ENCODE results near the gene BCL6B. TPM values are rescaled to one million over a fixed set of nuclear protein-coding genes. Genes with fewer than 3 reads are reported as not detected.

BCL6B gene
- total RNA-seq, 2 experiments from 2014 or later, result 1.2 to 2.4 TPM

DNA sequence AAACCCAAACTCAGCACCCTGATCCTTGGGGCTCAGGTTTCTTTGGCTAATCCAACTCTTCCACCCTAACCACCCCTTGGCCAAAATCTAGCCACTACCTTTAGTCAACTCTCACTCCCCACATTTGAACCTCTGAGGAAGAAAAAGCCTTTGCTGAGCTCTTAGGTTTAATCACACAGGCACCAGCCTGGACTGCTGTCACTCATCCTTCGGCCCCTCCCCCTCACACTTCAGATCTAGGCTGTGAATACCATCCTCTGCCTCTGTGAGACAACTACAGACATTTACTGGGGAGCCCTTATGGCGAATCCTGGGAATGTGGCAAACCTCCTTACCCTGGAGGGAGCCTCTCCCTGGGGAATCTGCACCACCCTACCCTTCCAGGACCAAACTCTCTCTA, 15.7 kb upstream of the BCL6B start:
- Mint-ChIP-seq H3K36me3 (ENCODE audit: low read depth) (peaks cover 9% of the 10 kb centered on the region), H3K27ac (peak overlapping the region; percentile 4), H3K4me1 (ENCODE audit: low read depth) (peaks cover 36% of the 10 kb centered on the region), H3K27me3 (no peaks in the 10 kb centered on the region), H3K9me3 (no peaks in the 10 kb centered on the region), H3K4me3 (no peak overlapping the region)
- POLR2A ChIA-PET, result no interaction called here
- CTCF ChIA-PET, result interaction anchor here (1.2 to 14.2 kb wide), 4 partner anchors 10 to 96 kb away, joined by 3 to 284 read pairs (median 38); no protein-coding TSS in a partner anchor
- TF ChIP-seq, protein P1, sequence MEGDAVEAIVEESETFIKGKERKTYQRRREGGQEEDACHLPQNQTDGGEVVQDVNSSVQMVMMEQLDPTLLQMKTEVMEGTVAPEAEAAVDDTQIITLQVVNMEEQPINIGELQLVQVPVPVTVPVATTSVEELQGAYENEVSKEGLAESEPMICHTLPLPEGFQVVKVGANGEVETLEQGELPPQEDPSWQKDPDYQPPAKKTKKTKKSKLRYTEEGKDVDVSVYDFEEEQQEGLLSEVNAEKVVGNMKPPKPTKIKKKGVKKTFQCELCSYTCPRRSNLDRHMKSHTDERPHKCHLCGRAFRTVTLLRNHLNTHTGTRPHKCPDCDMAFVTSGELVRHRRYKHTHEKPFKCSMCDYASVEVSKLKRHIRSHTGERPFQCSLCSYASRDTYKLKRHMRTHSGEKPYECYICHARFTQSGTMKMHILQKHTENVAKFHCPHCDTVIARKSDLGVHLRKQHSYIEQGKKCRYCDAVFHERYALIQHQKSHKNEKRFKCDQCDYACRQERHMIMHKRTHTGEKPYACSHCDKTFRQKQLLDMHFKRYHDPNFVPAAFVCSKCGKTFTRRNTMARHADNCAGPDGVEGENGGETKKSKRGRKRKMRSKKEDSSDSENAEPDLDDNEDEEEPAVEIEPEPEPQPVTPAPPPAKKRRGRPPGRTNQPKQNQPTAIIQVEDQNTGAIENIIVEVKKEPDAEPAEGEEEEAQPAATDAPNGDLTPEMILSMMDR (IDR thresholded peaks at IDR 0.05), result no peak
- no peak for ATAC-seq
- peak; percentile 44 for DNase-seq
- intact Hi-C loops (cut with micrococcal nuclease), result no loop called here

DNA sequence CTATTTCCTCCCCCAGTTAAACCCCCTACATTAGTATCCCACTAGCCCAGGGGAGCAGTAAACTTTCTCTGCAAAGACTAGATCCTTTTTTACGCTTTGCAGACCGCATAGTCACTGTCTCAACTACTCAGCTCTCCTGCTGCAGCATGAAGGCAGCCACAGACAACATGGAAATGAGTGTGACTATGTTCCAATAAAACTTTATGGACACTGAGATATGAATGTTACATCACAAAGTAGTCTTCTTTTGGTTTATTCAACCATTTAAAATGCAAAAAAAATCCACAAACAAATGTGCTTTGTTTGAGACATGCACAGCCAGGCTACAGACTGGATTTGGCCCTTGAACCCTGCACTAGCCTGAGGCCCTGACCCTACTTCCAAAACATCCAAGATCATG, 12.3 kb upstream of the BCL6B start:
- peaks cover 32% of the 10 kb centered on the region for H3K4me1 Mint-ChIP-seq (ENCODE audit: low read depth)
- ChIA-PET POLR2A (no interaction called here), CTCF (interaction anchor here (1.0 to 14.2 kb wide), 3 partner anchors 11 to 100 kb away, joined by 3 to 284 read pairs (median 27); no protein-coding TSS in a partner anchor)
- intact Hi-C loops (cut with micrococcal nuclease), result no loop called here
- no peaks in the 10 kb centered on the region for H3K27me3 Mint-ChIP-seq
- TF ChIP-seq, protein P1 (IDR thresholded peaks at IDR 0.05), result no peak
- ATAC-seq (no peak), DNase-seq (no peak)
- peak overlapping the region; percentile 83 for H3K4me3 Mint-ChIP-seq
- H3K36me3 Mint-ChIP-seq (ENCODE audit: low read depth), result peaks cover 24% of the 10 kb centered on the region
- H3K27ac Mint-ChIP-seq, result no peak overlapping the region
- no peaks in the 10 kb centered on the region for H3K9me3 Mint-ChIP-seq

DNA sequence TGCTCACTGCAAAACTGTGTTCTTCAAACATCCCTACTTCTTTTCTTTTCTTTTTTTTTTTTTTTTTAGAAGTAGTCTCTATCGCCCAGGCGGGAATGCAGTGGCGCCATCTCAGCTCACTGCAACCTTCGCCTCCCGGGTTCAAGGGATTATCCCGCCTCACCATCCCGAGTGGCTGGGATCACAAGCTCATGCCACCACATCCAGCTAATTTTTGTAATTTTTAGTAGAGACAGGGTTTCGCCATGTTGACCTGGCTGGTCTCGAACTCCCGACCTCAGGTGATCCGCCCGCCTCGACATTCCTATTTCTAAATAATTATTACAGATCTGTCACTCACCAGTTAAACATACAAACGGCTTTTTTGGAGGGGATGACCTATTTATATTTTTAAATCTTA, 11.4 kb upstream of the BCL6B start:
- Mint-ChIP-seq H3K36me3 (ENCODE audit: low read depth) (peaks cover 27% of the 10 kb centered on the region), H3K9me3 (no peaks in the 10 kb centered on the region), H3K4me3 (peak overlapping the region; percentile 83), H3K27me3 (no peaks in the 10 kb centered on the region), H3K27ac (peak overlapping the region; percentile 98), H3K4me1 (ENCODE audit: low read depth) (peaks cover 41% of the 10 kb centered on the region)
- ChIA-PET POLR2A (no interaction called here), CTCF (interaction anchor here (1.0 to 14.2 kb wide), 4 partner anchors 10 to 101 kb away, joined by 3 to 284 read pairs (median 15); no protein-coding TSS in a partner anchor)
- no peak for ATAC-seq
- intact Hi-C loops (cut with micrococcal nuclease), result no loop called here
- TF ChIP-seq, protein P1 (IDR thresholded peaks at IDR 0.05), result no peak
- DNase-seq, result no peak

DNA sequence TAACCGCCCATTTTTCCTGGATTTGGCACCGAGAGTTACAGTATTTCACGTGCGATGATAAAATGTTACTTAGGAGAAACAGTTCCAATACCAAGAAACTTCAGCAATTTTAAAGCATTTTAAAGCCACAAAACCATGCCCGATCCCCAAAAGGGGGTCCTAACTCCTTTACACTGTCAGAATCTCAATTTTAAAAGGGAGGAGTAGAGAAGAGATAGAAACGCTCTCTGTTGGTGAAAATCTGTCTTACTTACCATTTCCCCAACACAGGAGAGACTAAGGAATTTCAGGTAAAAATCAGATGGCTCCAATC, 11.0 kb upstream of the BCL6B start:
- DNase-seq, result no peak
- peak overlapping the region; percentile 83 for H3K4me3 Mint-ChIP-seq
- peak overlapping the region; percentile 98 for H3K27ac Mint-ChIP-seq
- ChIA-PET POLR2A (interaction anchor here (0.8 to 1.3 kb wide), 4 partner anchors 24 to 296 kb away, joined by 4 to 7 read pairs (median 4); partner anchors contain the start of gene SLC16A13), CTCF (interaction anchor here (1.0 to 14.2 kb wide), 6 partner anchors 8 to 168 kb away, joined by 3 to 284 read pairs (median 8); no protein-coding TSS in a partner anchor)
- intact Hi-C loops (cut with micrococcal nuclease), result no loop called here
- no peaks in the 10 kb centered on the region for H3K27me3 Mint-ChIP-seq
- peaks cover 32% of the 10 kb centered on the region for H3K36me3 Mint-ChIP-seq (ENCODE audit: low read depth)
- no peaks in the 10 kb centered on the region for H3K9me3 Mint-ChIP-seq
- H3K4me1 Mint-ChIP-seq (ENCODE audit: low read depth), result peaks cover 45% of the 10 kb centered on the region
- TF ChIP-seq, protein P1 (IDR thresholded peaks at IDR 0.05), result no peak
- no peak for ATAC-seq

DNA sequence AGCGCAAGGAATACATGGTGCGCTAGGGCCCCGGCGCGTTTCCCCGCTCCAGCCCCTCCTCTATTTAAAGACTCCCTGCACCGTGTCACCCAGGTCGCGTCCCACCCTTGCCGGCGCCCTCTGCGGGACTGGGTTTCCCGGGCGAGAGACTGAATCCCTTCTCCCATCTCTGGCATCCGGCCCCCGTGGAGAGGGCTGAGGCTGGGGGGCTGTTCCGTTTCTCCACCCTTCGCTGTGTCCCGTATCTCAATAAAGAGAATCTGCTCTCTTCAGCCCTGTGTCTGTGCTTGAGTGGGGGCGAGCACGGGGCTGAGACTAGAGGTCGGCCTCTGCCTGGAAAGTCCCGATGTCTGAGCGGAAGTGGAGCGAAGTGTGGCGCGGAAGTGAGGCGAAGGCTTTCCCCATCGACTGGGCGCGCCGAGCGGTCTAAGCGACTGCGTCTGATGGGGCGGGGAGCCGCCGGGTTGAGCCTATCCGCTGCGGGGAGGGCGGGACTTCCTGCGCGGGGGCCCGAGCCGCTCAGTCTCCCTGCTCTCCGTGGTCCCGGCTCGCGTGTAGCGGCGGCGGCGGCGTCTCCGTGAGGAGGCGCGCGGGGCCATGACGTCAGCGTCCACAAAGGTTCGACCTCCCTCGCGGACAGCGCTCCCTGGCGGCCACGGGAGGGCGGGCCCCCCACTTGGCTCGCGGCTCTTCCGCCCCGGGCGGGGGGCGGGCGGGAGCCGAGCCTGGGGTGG, 8.4 kb upstream of the BCL6B start:
- Mint-ChIP-seq H3K4me1 (ENCODE audit: low read depth) (peaks cover 52% of the 10 kb centered on the region), H3K9me3 (no peaks in the 10 kb centered on the region), H3K36me3 (ENCODE audit: low read depth) (peaks cover 40% of the 10 kb centered on the region), H3K27ac (peak overlapping the region; percentile 98), H3K27me3 (no peaks in the 10 kb centered on the region), H3K4me3 (peak overlapping the region; percentile 83)
- POLR2A ChIA-PET, result interaction anchor here (0.7 to 2.5 kb wide), 6 partner anchors 8 to 180 kb away, joined by 3 to 11 read pairs (median 4); partner anchors contain the start of gene SLC16A13
- TF ChIP-seq, protein P1 (IDR thresholded peaks at IDR 0.05), result peak; percentile 77
- CTCF ChIA-PET, result interaction anchor here (1.1 to 2.9 kb wide), 7 partner anchors 9 to 101 kb away, joined by 3 to 13 read pairs (median 6); partner anchors contain the start of gene BCL6B
- ATAC-seq (peak; percentile 86), DNase-seq (peak; percentile 98)
- intact Hi-C loops (cut with micrococcal nuclease), result no loop called here
